ENCODE data around the gene MORN5.

DNA sequence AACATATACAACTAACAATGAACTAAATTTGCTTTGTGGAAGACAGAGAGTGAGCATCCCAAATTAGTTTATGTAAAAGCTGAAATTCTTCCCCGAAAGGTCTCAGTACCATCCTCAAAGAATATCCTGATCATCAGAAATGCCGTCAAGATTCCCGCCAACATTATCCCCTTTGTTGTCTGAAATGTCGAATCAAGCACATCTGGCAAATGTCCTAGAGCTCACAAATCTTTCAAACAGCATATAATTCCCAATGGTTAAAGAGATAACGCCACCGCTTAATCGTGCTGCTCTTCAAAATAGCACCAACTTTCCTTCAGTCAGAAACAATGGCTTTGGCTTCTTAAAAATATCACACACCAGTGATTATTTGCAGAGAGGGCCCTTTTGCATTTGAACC is 23.8 kb downstream of the MORN5 start:
- TF ChIP-seq POLR2A (IDR thresholded peaks at IDR 0.05) (no peak), CTCF (IDR thresholded peaks at IDR 0.05) (no peak)

All from tibial nerve (tissue), 3 donors.